ENCODE results near the gene ZNF423. TPM values are rescaled to one million over a fixed set of nuclear protein-coding genes. Genes with fewer than 3 reads are reported as not detected.

Gene ZNF423
- total and polyA plus RNA-seq, 4 donors: 1.1 to 14.8 (median 3.3) TPM

GRCh38 chr16:49598383-49599170, 257.3 kb downstream of the ZNF423 start:
- H3K27ac ChIP-seq (ENCODE audit: low read depth in 1 of 2, low read length in 1 of 2): no peak overlapping the region
- H3K36me3 ChIP-seq (ENCODE audit: control insufficient read depth in 4 of 4, insufficient read depth in 4 of 4, low read length in 4 of 4): no peaks in the 10 kb centered on the region
- no peaks in the 10 kb centered on the region for H3K9me3 ChIP-seq (ENCODE audit: control insufficient read depth in 4 of 4, insufficient read depth in 3 of 4, low read length in 3 of 4)
- no peak overlapping the region for H3K9ac ChIP-seq (ENCODE audit: insufficient read depth in 1 of 2, low read length in 2 of 2)
- H3K27me3 ChIP-seq (ENCODE audit: control insufficient read depth in 3 of 3, insufficient read depth in 3 of 3, low read length in 2 of 3): no peaks in the 10 kb centered on the region
- WGBS, 2 donors: 85 to 92% methylated on average over 8 of the region's 8 CpGs
- ATAC-seq (ENCODE audit: insufficient read depth, low FRiP score) (no peak), DNase-seq (peak in 1 of 3 donors; percentile 11)
- no peak for TF ChIP-seq CTCF (IDR thresholded peaks at IDR 0.05; ENCODE audit: control extremely low read depth, extremely low read depth)
- H3K4me3 ChIP-seq: no peak overlapping the region
- H3K4me1 ChIP-seq (ENCODE audit: control insufficient read depth in 5 of 5, insufficient read depth in 5 of 5, low read length in 5 of 5): peaks cover 0 to 40% (median 7%) of the 10 kb centered on the region in 5 donors

- no peaks in the 10 kb centered on the region for H3K36me3 ChIP-seq (ENCODE audit: control insufficient read depth in 4 of 4, insufficient read depth in 4 of 4, low read length in 4 of 4)
- no peak for ATAC-seq (ENCODE audit: insufficient read depth, low FRiP score)
- H3K4me3 ChIP-seq: no peak overlapping the region
- no peak overlapping the region for H3K27ac ChIP-seq (ENCODE audit: low read depth in 1 of 2, low read length in 1 of 2)
- no peak for TF ChIP-seq CTCF (IDR thresholded peaks at IDR 0.05; ENCODE audit: control extremely low read depth, extremely low read depth)
- H3K9me3 ChIP-seq (ENCODE audit: control insufficient read depth in 4 of 4, insufficient read depth in 3 of 4, low read length in 3 of 4): no peaks in the 10 kb centered on the region
- peaks cover 0 to 44% (median 7%) of the 10 kb centered on the region in 5 donors for H3K4me1 ChIP-seq (ENCODE audit: control insufficient read depth in 5 of 5, insufficient read depth in 5 of 5, low read length in 5 of 5)
- WGBS, 2 donors: 79 to 83% methylated on average over 2 of the region's 2 CpGs
- H3K9ac ChIP-seq (ENCODE audit: insufficient read depth in 1 of 2, low read length in 2 of 2): no peak overlapping the region
- no peaks in the 10 kb centered on the region for H3K27me3 ChIP-seq (ENCODE audit: control insufficient read depth in 3 of 3, insufficient read depth in 3 of 3, low read length in 2 of 3)
- DNase-seq: no peak
Observed at GRCh38 chr16:49597796-49598195, 258.1 kb downstream of the ZNF423 start.

GRCh38 chr16:49596648-49597291, 259.1 kb downstream of the ZNF423 start:
- Histone ChIP-seq H3K9me3 (ENCODE audit: control insufficient read depth in 4 of 4, insufficient read depth in 3 of 4, low read length in 3 of 4) (no peaks in the 10 kb centered on the region), H3K36me3 (ENCODE audit: control insufficient read depth in 4 of 4, insufficient read depth in 4 of 4, low read length in 4 of 4) (no peaks in the 10 kb centered on the region), H3K9ac (ENCODE audit: insufficient read depth in 1 of 2, low read length in 2 of 2) (peak overlapping the region in 1 of 2 donors; percentile 69), H3K4me1 (ENCODE audit: control insufficient read depth in 5 of 5, insufficient read depth in 5 of 5, low read length in 5 of 5) (peaks cover 0 to 54% (median 10%) of the 10 kb centered on the region in 5 donors), H3K4me3 (no peak overlapping the region), H3K27ac (ENCODE audit: low read depth in 1 of 2, low read length in 1 of 2) (peak overlapping the region in 1 of 2 donors; percentile 31), H3K27me3 (ENCODE audit: control insufficient read depth in 3 of 3, insufficient read depth in 3 of 3, low read length in 2 of 3) (no peaks in the 10 kb centered on the region)
- TF ChIP-seq CTCF (IDR thresholded peaks at IDR 0.05; ENCODE audit: control extremely low read depth, extremely low read depth): no peak
- WGBS, 2 donors: 72 to 73% methylated on average over 10 of the region's 10 CpGs
- peak in 2 of 3 donors; percentile 27 to 37 for DNase-seq
- ATAC-seq (ENCODE audit: insufficient read depth, low FRiP score): no peak

All from lung (tissue), 12 donors.